Measurements from ENCODE around the gene TMEM184B.
A peak's percentile ranks its signal among the peaks of the same experiment; 100 is the strongest.

Gene TMEM184B

DNA sequence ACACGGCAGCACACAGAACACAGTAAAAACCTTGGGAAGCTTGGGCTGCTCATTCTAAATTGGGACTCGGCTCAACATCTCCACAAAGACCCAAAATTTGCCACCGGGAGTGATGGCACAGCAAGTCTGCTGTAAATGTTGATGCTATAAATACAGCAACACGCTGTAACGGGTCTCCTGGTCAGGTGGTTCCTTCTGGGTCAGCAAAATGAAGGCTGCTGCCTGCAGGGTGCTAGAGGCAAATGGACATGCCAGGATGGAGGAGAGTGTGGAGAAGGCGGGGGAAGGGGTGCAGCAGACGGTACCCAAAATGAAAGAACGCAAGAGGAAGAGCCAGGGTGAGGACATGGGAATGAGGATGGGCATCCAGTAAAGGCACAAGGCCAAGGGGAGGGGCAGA lies 40.6 kb downstream of the TMEM184B start:
- H3K9me3 ChIP-seq (ENCODE audit: insufficient read depth, low read depth, low read length): no peaks in the 10 kb centered on the region
- peaks cover 15% of the 10 kb centered on the region; the same call in 1 of the 2 replicates for H3K36me3 ChIP-seq (ENCODE audit: insufficient read depth, low read length)
- H4K20me1 ChIP-seq (ENCODE audit: insufficient read depth, low read length, poor library complexity, severe bottlenecking): no peaks in the 10 kb centered on the region
- H3K79me2 ChIP-seq (ENCODE audit: insufficient read depth, low read length): no peaks in the 10 kb centered on the region
- no peak overlapping the region for H3K4me2 ChIP-seq (ENCODE audit: low read depth, low read length, poor library complexity, severe bottlenecking)
- no peaks in the 10 kb centered on the region for H3K4me1 ChIP-seq (ENCODE audit: insufficient read depth, low read length, poor library complexity, severe bottlenecking)
- H3K27me3 ChIP-seq (ENCODE audit: insufficient read depth, low read length, poor library complexity, severe bottlenecking): no peaks in the 10 kb centered on the region
- no peak overlapping the region for H2AFZ ChIP-seq (ENCODE audit: low read length)
- TF ChIP-seq EZH2phosphoT487 (IDR thresholded peaks at IDR 0.05; ENCODE audit: borderline replicate concordance): no peak
- TF ChIP-seq, protein P1, sequence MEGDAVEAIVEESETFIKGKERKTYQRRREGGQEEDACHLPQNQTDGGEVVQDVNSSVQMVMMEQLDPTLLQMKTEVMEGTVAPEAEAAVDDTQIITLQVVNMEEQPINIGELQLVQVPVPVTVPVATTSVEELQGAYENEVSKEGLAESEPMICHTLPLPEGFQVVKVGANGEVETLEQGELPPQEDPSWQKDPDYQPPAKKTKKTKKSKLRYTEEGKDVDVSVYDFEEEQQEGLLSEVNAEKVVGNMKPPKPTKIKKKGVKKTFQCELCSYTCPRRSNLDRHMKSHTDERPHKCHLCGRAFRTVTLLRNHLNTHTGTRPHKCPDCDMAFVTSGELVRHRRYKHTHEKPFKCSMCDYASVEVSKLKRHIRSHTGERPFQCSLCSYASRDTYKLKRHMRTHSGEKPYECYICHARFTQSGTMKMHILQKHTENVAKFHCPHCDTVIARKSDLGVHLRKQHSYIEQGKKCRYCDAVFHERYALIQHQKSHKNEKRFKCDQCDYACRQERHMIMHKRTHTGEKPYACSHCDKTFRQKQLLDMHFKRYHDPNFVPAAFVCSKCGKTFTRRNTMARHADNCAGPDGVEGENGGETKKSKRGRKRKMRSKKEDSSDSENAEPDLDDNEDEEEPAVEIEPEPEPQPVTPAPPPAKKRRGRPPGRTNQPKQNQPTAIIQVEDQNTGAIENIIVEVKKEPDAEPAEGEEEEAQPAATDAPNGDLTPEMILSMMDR (conservative IDR thresholded peaks at IDR 0.05; ENCODE audit: low read length): no peak
- H3K9ac ChIP-seq (ENCODE audit: low read depth, low read length, poor library complexity, severe bottlenecking): no peak overlapping the region
- H3K4me3 ChIP-seq (ENCODE audit: low read length, poor library complexity, severe bottlenecking): no peak overlapping the region
- H3K9me2 ChIP-seq (replicated peaks; ENCODE audit: low read depth, low read length): no peaks in the 10 kb centered on the region
- no peaks in the 10 kb centered on the region for H3F3A ChIP-seq (ENCODE audit: low read depth)

DNA sequence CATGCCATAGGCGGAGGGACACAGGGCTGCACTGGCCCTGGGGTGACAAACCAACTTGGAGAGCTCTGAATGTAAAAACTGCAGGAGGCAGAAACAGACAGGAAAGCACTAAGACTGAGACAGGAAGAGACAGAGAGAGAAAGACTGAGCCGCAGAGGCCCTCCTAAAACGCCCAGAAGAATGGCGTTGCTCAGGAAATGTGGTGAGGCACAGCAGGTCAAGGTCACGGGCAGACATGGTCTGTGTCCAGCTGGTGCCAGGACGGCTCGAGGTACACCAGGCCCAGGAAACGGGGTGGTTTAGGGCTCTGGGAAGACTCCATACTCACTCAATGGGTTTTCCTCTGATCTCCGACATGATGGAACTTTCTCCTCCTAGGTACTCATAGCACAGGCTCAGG lies 41.9 kb downstream of the TMEM184B start:
- no peaks in the 10 kb centered on the region for H3K9me3 ChIP-seq (ENCODE audit: insufficient read depth, low read depth, low read length)
- no peaks in the 10 kb centered on the region for H3K9me2 ChIP-seq (replicated peaks; ENCODE audit: low read depth, low read length)
- peaks cover 15% of the 10 kb centered on the region; the same call in 1 of the 2 replicates for H3K36me3 ChIP-seq (ENCODE audit: insufficient read depth, low read length)
- H3K4me3 ChIP-seq (ENCODE audit: low read length, poor library complexity, severe bottlenecking): no peak overlapping the region
- no peaks in the 10 kb centered on the region for H3K27me3 ChIP-seq (ENCODE audit: insufficient read depth, low read length, poor library complexity, severe bottlenecking)
- H4K20me1 ChIP-seq (ENCODE audit: insufficient read depth, low read length, poor library complexity, severe bottlenecking): no peaks in the 10 kb centered on the region
- no peak overlapping the region for H3K4me2 ChIP-seq (ENCODE audit: low read depth, low read length, poor library complexity, severe bottlenecking)
- H3K9ac ChIP-seq (ENCODE audit: low read depth, low read length, poor library complexity, severe bottlenecking): no peak overlapping the region
- H3K79me2 ChIP-seq (ENCODE audit: insufficient read depth, low read length): no peaks in the 10 kb centered on the region
- H3K4me1 ChIP-seq (ENCODE audit: insufficient read depth, low read length, poor library complexity, severe bottlenecking): no peaks in the 10 kb centered on the region
- TF ChIP-seq EZH2phosphoT487 (IDR thresholded peaks at IDR 0.05; ENCODE audit: borderline replicate concordance): no peak
- TF ChIP-seq, protein P1 (conservative IDR thresholded peaks at IDR 0.05; ENCODE audit: low read length): no peak
- no peaks in the 10 kb centered on the region for H3F3A ChIP-seq (ENCODE audit: low read depth)
- no peak overlapping the region for H2AFZ ChIP-seq (ENCODE audit: low read length)

DNA sequence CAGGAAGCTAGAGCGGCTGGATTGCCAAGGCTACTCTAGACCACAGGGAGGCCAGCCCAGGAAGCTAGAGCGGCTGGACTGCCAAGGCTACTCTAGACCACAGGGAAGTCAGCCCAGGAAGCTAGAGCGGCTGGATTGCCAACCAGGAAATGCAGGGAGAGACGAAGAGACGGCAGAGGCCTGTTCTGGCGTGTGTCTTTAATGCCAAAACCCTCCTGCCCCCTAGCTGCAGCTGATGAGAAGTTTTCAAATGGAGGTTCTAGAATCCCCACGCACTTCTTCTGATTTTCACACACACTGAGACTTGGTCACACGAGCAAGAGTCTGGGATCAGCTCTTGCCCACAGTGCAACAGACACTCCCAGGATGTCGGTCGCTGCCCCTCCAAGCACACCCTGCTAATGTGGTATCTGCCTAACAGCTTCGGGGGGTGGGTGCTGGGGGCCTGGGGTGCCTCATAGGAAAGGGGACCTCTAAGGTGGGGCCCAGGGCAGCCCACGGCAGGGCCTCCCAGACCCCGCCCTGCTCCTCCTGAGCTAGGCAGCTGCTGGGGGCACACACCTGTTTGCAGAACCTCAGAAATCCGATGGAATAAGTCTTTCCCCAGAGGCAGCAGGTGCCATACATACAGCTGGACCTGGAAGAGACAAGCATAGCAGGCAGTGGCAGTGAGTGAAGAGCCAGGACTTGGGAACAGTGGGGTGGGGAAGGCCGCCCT lies 42.5 kb downstream of the TMEM184B start:
- Histone ChIP-seq H3K4me1 (ENCODE audit: insufficient read depth, low read length, poor library complexity, severe bottlenecking) (no peaks in the 10 kb centered on the region), H3F3A (ENCODE audit: low read depth) (no peaks in the 10 kb centered on the region), H2AFZ (ENCODE audit: low read length) (no peak overlapping the region), H3K9me2 (replicated peaks; ENCODE audit: low read depth, low read length) (no peaks in the 10 kb centered on the region), H3K9ac (ENCODE audit: low read depth, low read length, poor library complexity, severe bottlenecking) (no peak overlapping the region), H3K36me3 (ENCODE audit: insufficient read depth, low read length) (peaks cover 15% of the 10 kb centered on the region; the same call in 1 of the 2 replicates), H3K27me3 (ENCODE audit: insufficient read depth, low read length, poor library complexity, severe bottlenecking) (no peaks in the 10 kb centered on the region), H3K4me3 (ENCODE audit: low read length, poor library complexity, severe bottlenecking) (no peak overlapping the region), H4K20me1 (ENCODE audit: insufficient read depth, low read length, poor library complexity, severe bottlenecking) (no peaks in the 10 kb centered on the region), H3K4me2 (ENCODE audit: low read depth, low read length, poor library complexity, severe bottlenecking) (no peak overlapping the region), H3K9me3 (ENCODE audit: insufficient read depth, low read depth, low read length) (no peaks in the 10 kb centered on the region), H3K79me2 (ENCODE audit: insufficient read depth, low read length) (no peaks in the 10 kb centered on the region)
- TF ChIP-seq, protein P1 (conservative IDR thresholded peaks at IDR 0.05; ENCODE audit: low read length): peak; percentile 58
- no peak for TF ChIP-seq EZH2phosphoT487 (IDR thresholded peaks at IDR 0.05; ENCODE audit: borderline replicate concordance)

Data from Loucy (cell line).